Stimulated activated CD8-positive, alpha-beta memory T cell treated with anti-CD3 and anti-CD28 coated beads, Interleukin-15, amount 100 ng/mL, for 4 hours (primary cell): Measurements from ENCODE around the gene GPR25.

Source experiments
- DNase-seq, 2 donors: peaks; one replicate each; pipeline ENCODE4 v3.0.0-alpha.2; 2020; ENCODE audit warnings: low read depth in 2 of 2

GPR25 gene

GRCh38 chr1:200912737-200913407, 40.1 kb downstream of the GPR25 start:
- no peak for DNase-seq

DNA sequence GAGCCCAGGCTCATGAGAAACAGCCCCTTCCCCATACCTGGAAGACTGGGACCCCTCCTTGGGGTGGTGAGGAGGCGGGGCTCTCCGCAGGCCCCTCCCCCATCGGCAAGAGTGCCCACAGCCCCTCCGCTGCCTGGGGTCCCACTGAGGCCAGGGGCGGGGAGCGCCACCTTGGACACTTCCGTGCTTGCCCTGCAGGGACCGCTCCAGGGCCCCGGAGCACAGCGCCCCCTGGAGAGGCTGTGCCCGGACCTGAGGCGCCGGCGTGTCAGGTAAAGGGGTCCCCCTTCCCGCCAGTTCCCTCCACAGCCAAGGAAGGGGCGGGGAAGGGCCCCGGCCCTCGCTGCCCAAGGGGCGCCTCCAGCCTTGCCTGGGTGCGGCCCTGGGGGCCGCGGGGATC, 43.4 kb downstream of the GPR25 start:
- DNase-seq = no peak

DNA sequence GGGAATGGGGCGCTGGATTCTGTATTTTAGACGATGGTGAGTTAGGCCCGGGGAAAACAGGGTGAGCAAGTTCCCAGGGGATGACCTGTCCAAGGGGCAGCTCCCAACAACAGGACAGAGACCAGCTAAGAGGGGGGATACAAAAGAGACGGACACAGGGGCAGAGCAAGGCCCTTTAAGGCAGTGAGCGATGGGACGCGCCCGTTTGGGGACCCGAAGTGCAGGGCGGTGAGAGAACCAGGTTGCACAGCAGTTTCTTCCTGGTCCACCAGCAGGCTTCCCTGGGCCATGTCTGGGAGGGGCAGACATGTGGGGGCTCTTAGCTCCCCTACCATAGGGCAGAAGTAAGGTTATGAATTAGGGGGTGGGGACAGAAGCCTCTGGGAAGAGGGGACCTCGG, 43.9 kb downstream of the GPR25 start:
- DNase-seq = no peak

DNA sequence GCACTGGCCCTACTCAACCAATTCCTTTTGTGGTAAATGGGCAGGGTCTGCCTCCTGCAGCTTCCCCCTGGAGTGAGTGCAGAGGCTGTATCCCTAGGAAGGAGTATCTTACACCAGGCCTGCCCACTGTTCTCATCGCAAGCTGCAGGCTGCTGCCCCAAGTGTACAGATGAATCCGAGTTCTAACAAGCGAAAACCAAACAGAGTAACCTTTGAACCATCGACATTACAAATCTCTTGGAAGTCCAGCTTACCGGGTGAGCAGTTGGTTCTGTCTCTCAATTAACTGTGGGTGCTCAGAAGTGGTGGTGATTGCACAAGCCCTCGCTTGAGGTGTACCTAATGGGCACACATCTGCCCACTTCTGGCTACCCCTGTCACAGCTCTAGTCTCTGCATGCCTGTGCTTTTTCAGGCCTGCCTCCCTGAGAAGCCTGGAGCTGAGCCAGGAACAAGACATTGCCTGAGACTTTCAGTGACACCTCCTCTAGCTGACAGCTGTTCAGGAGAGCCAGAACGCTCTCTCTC, 44.6 kb downstream of the GPR25 start:
- DNase-seq = no peak

DNA sequence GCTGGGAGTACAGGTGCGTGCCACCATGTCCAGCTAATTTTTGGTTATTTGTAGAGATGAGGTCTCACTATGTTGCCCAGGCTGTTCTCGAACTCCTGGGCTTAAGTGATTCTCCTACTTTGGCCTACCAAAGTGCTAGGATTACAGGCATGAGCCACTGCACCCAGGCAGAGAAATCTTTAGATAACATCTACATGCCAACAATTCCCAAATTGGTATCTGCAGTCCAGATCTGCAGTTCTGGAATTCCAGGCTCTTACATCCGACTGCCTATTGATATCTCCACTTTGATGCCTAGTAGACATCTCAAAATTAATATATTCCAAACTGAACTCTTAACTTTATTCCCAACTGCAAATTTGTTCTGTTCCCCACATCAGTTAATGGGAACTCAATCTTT, 45.2 kb downstream of the GPR25 start:
- DNase-seq = no peak

DNA sequence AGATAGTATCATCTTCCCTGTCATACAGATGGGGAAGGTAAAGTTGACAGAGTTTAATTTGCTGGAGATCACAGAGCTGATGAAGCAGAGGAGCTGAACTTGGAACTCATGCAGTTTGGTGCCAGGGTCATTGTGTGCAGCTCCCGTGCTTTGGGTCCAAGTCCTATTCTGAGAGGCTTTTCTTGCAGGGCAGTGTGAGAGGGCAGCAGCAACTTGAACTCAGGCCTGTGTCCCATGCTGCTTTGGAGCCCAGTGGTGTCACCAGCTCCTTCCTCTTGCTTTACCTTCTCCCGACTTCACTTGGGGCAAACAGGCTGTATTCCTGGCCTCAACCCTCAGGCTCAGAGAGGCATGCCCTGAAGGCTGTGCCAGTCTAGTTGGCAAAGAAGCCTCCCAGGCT, 46.6 kb downstream of the GPR25 start:
- DNase-seq = no peak

DNA sequence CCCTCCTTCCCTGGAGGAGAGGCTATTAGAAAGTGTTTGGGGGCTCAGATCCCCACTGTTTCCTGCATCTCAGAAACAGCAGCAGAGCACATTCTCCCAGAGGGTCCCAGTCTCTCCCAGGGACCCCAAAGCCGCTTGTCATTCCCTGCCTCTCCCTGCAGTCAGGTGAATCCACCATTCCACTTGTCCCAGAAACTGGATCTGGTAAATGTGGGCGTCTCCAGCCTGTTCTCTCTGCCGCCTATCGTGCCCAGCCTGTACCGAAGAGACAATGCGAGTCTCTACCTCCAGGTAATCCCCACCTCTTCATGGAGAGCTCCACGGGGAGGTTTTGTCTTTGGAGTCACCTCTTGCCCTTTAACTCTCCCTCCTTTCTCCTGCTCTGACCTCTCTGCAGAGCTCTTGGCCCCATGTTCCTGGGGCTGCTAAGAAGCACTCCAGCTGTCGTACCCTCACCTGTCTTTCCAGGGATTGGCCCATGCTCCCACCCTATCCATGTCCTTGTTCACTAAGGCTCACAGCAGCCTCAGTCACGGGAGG, 48.9 kb downstream of the GPR25 start:
- no peak for DNase-seq

GRCh38 chr1:200922406-200922805, 49.6 kb downstream of the GPR25 start:
- DNase-seq = no peak

- no peak for DNase-seq
Measured at GRCh38 chr1:200923601-200924000, 50.8 kb downstream of the GPR25 start.
